ENCODE data around the gene PDK4. TPM values are rescaled to one million over a fixed set of nuclear protein-coding genes. Genes with fewer than 3 reads are reported as not detected.
"Not testable (repeated sequence)": the region's sequence is repeated elsewhere in the genome, so short reads cannot be mapped to it uniquely, and the experiment has no call there.

The PDK4 gene
- total RNA-seq, 2 experiments from 2014 or later, result not detected

DNA sequence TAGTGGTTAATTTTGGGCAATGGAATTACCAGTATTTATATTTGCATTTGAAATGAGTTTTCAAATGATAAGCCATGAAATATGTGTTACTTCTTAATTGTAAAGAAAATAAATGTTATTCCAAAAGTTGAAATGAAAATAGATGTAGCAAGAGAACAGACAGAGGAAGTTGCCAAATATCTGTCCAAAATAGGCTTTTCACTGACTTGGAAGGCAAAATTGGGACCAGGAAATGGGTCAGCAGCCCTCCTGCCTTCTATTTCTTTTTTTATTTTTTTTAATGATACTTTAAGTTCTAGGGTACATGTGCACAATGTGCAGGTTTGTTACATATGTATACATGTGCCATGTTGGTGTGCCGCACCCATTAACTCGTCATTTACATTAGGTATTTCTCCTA is 8.1 kb upstream of the PDK4 start:
- CTCF ChIA-PET (ENCODE audit: unreplicated experiment); H3K79me2 ChIP-seq (ENCODE audit: insufficient read depth, low read depth, low read length); H3K9me3 ChIP-seq (ENCODE audit: low read length); H3K27ac ChIP-seq (ENCODE audit: low read depth, low read length, poor library complexity, severe bottlenecking); H3K4me3 ChIP-seq (ENCODE audit: low read depth, low read length, poor library complexity, severe bottlenecking); H3K9me2 ChIP-seq (ENCODE audit: insufficient read depth, low read length); H4K20me1 ChIP-seq (ENCODE audit: insufficient read depth, low read length); H3K4me2 ChIP-seq (ENCODE audit: low read length); BruUV-seq (replicated peaks); H2AFZ ChIP-seq (ENCODE audit: low read length); POLR2A ChIA-PET; H3K36me3 ChIP-seq (ENCODE audit: insufficient read depth, low read length); DNase-seq (ENCODE audit: low spot score); intact Hi-C loops (cut with micrococcal nuclease; ENCODE audit: unreplicated experiment): not testable (repeated sequence)
- peaks cover 12% of the 10 kb centered on the region for H3K4me1 ChIP-seq (ENCODE audit: insufficient read depth, low read length, poor library complexity, severe bottlenecking)

DNA sequence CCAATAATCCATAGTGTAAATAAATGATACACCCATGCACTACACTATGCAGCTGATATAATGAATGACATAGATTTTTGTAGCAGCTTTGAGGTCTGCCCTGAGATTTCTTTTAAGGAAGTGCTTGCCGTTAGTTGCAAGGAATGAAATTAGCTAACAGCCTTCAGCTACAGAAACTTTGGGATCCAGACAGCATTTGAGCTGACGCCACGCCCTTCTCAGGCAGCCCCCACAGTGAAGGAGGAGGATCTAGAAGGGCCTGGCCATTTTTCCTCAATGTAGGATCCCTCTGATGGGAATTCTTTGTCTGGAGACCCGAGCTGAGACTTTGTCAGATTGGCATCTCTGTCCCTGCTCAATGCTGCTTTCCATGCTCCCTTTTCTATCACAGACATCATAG is 6.1 kb upstream of the PDK4 start:
- no peaks in the 10 kb centered on the region for H3K9me3 ChIP-seq (ENCODE audit: low read length)
- no peaks in the 10 kb centered on the region for H3K4me1 ChIP-seq (ENCODE audit: insufficient read depth, low read length, poor library complexity, severe bottlenecking)
- H3K27ac ChIP-seq (ENCODE audit: low read depth, low read length, poor library complexity, severe bottlenecking), result no peak overlapping the region
- H3K9me2 ChIP-seq (ENCODE audit: insufficient read depth, low read length), result no peaks in the 10 kb centered on the region
- ChIA-PET POLR2A (interaction anchor here (0.5 to 1.2 kb wide), 3 partner anchors 9 to 350 kb away, joined by 3 to 4 read pairs (median 3); no protein-coding TSS in a partner anchor), CTCF (ENCODE audit: unreplicated experiment) (no interaction called here)
- no peak overlapping the region for H2AFZ ChIP-seq (ENCODE audit: low read length)
- H3K36me3 ChIP-seq (ENCODE audit: insufficient read depth, low read length), result no peaks in the 10 kb centered on the region
- BruUV-seq (replicated peaks), result no TSS peak
- no peak for DNase-seq (ENCODE audit: low spot score)
- H3K79me2 ChIP-seq (ENCODE audit: insufficient read depth, low read depth, low read length), result no peaks in the 10 kb centered on the region
- no peak overlapping the region for H3K4me2 ChIP-seq (ENCODE audit: low read length)
- no peaks in the 10 kb centered on the region for H4K20me1 ChIP-seq (ENCODE audit: insufficient read depth, low read length)
- TF ChIP-seq, protein P1, sequence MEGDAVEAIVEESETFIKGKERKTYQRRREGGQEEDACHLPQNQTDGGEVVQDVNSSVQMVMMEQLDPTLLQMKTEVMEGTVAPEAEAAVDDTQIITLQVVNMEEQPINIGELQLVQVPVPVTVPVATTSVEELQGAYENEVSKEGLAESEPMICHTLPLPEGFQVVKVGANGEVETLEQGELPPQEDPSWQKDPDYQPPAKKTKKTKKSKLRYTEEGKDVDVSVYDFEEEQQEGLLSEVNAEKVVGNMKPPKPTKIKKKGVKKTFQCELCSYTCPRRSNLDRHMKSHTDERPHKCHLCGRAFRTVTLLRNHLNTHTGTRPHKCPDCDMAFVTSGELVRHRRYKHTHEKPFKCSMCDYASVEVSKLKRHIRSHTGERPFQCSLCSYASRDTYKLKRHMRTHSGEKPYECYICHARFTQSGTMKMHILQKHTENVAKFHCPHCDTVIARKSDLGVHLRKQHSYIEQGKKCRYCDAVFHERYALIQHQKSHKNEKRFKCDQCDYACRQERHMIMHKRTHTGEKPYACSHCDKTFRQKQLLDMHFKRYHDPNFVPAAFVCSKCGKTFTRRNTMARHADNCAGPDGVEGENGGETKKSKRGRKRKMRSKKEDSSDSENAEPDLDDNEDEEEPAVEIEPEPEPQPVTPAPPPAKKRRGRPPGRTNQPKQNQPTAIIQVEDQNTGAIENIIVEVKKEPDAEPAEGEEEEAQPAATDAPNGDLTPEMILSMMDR (conservative IDR thresholded peaks at IDR 0.05; ENCODE audit: low read length), result no peak
- TF ChIP-seq EZH2phosphoT487 (IDR thresholded peaks at IDR 0.05; ENCODE audit: borderline replicate concordance, low read depth, low read length), result no peak
- no peak overlapping the region for H3K4me3 ChIP-seq (ENCODE audit: low read depth, low read length, poor library complexity, severe bottlenecking)
- intact Hi-C loops (cut with micrococcal nuclease; ENCODE audit: unreplicated experiment), result no loop called here

DNA sequence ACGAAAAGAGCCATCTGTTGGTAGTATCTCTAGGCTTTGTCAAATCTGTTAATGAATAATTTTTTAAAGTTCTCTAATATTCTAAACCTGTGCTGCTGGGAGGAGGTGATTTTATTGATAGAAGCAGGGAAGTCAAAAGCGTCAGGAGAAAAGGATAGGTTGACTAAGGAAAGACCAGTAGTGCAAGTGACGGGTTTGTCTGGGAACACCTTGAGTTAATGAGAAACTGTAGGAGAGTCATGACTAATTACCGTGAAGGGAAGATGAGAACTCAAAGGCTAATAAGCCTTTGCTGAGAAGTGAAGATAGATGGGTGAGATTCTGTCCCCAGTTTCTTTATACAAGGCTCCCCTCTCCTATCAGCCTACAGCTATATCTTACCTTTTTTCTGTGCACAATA is 5.0 kb upstream of the PDK4 start:
- CTCF ChIA-PET (ENCODE audit: unreplicated experiment), result no interaction called here
- Histone ChIP-seq H2AFZ (ENCODE audit: low read length) (no peak overlapping the region), H4K20me1 (ENCODE audit: insufficient read depth, low read length) (no peaks in the 10 kb centered on the region), H3K4me1 (ENCODE audit: insufficient read depth, low read length, poor library complexity, severe bottlenecking) (no peaks in the 10 kb centered on the region), H3K4me2 (ENCODE audit: low read length) (no peak overlapping the region), H3K9me3 (ENCODE audit: low read length) (no peaks in the 10 kb centered on the region), H3K4me3 (ENCODE audit: low read depth, low read length, poor library complexity, severe bottlenecking) (no peak overlapping the region), H3K9me2 (ENCODE audit: insufficient read depth, low read length) (no peaks in the 10 kb centered on the region), H3K79me2 (ENCODE audit: insufficient read depth, low read depth, low read length) (no peaks in the 10 kb centered on the region), H3K27ac (ENCODE audit: low read depth, low read length, poor library complexity, severe bottlenecking) (no peak overlapping the region), H3K36me3 (ENCODE audit: insufficient read depth, low read length) (no peaks in the 10 kb centered on the region)
- POLR2A ChIA-PET, result interaction anchor here (1.2 kb wide), 1 partner anchor 8 kb away, joined by 3 read pairs; no protein-coding TSS in a partner anchor
- no TSS peak for BruUV-seq (replicated peaks)
- TF ChIP-seq EZH2phosphoT487 (IDR thresholded peaks at IDR 0.05; ENCODE audit: borderline replicate concordance, low read depth, low read length), result no peak
- TF ChIP-seq, protein P1 (conservative IDR thresholded peaks at IDR 0.05; ENCODE audit: low read length), result no peak
- intact Hi-C loops (cut with micrococcal nuclease; ENCODE audit: unreplicated experiment), result no loop called here
- DNase-seq (ENCODE audit: low spot score), result no peak
